GM10248 (cell line): ENCODE results near the gene CSRP3.

Experiments
- CTCF ChIA-PET: fragments of 300-600 bp; sonication (Branson Sonifier 250); formaldehyde crosslinking; extraction: SDS; loops from one replicate; lab custom pipeline; 2021; ENCODE audit warnings: antibody characterized with exemption; lab: Yijun Ruan, JAX
- POLR2A ChIA-PET: fragments of 350-650 bp; sonication (Branson Sonifier 250); formaldehyde crosslinking; extraction: SDS; loops from one replicate; lab custom pipeline; 2020; ENCODE audit warnings: antibody characterized with exemption; lab: Yijun Ruan, JAX
- DNase-seq: peaks from one replicate; pipeline ENCODE4 v3.0.0; 2012; ENCODE audit errors: extremely low spot score
- CTCF ChIP-seq: IDR thresholded peaks from 2 replicates; pipeline ENCODE4 v1.5.1; 2012; ENCODE audit warnings: mild to moderate bottlenecking, low read depth; ENCODE audit errors: extremely low read depth, missing control alignments, control extremely low read depth

Gene CSRP3

DNA sequence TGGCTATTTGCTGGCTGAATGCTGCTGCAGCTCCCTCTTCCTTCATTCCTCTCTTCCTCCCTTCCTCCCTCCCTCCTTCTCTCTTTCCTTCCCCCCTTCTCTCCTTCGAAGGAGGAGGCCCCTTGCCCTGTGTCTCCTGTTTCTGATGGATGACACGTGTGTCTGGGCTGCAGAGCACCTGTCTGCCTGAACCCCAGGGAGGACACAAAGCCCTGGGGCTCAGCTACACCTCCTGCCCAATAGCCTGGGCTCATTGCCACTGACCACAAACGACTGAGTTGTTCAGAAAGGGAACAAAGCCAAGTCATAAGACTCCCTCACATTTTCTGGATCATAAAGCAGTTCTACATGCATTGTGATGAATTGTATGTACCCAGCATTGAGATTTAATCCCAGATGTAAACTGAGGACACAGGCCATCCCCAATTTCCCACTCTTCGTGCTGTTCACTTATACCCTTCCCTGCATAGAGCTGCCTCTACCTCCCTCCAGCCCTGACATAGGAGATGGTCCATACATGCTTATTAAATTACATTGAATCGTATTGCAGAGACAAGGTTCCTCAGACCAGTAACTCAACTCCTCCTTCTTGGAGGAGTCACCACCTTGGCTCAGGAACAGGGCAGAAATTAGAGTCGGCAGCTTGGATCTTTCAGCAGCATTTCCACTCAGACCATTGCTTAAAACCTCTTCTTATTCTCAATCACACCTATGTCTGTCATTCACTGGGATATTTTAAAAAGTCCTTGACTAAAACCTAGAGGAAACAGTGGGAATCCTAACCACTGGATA lies 1.2 kb downstream of the CSRP3 start:
- POLR2A ChIA-PET = no interaction called here
- CTCF ChIA-PET = interaction anchor here (1.2 to 1.6 kb wide), 2 partner anchors 14 to 21 kb away, joined by 3 to 4 read pairs; no protein-coding TSS in a partner anchor
- no peak for TF ChIP-seq CTCF
- DNase-seq = no peak

DNA sequence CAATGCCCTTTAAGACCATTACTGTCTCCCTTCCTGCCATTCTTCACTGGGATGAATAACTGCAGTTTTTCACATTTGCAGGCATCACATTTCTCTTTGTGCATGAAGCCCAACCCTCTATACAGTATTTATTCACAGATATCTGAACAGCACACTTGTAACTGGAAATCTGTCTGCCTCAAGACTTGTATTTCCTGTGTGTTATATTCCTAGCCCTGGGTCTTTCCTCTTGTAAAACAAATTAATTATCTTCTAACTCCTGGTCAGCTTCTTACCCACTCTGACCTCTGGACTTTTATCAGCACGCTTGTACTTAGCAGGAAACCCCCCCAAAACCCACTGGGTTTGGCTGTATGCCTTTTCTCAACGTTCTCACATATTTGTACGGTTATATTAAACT lies 2.0 kb downstream of the CSRP3 start:
- CTCF ChIA-PET = interaction anchor here (1.2 to 1.6 kb wide), 2 partner anchors 13 to 21 kb away, joined by 3 to 4 read pairs; no protein-coding TSS in a partner anchor
- TF ChIP-seq CTCF = no peak
- DNase-seq = no peak
- POLR2A ChIA-PET = no interaction called here

GRCh38 chr11:19199048-19199447 lies 2.7 kb downstream of the CSRP3 start:
- no peak for DNase-seq
- no peak for TF ChIP-seq CTCF
- ChIA-PET CTCF (interaction anchor here (0.7 to 1.3 kb wide), 3 partner anchors 14 to 122 kb away, joined by 3 read pairs; no protein-coding TSS in a partner anchor), POLR2A (no interaction called here)

GRCh38 chr11:19196432-19196831 lies 5.4 kb downstream of the CSRP3 start:
- CTCF ChIA-PET = no interaction called here
- TF ChIP-seq CTCF = no peak
- POLR2A ChIA-PET = no interaction called here
- DNase-seq = no peak

GRCh38 chr11:19194620-19195308 lies 7.0 kb downstream of the CSRP3 start:
- TF ChIP-seq CTCF = no peak
- DNase-seq = no peak
- CTCF ChIA-PET = no interaction called here
- POLR2A ChIA-PET = interaction anchor here (0.6 kb wide), 1 partner anchor 480 kb away, joined by 3 read pairs; no protein-coding TSS in a partner anchor

DNA sequence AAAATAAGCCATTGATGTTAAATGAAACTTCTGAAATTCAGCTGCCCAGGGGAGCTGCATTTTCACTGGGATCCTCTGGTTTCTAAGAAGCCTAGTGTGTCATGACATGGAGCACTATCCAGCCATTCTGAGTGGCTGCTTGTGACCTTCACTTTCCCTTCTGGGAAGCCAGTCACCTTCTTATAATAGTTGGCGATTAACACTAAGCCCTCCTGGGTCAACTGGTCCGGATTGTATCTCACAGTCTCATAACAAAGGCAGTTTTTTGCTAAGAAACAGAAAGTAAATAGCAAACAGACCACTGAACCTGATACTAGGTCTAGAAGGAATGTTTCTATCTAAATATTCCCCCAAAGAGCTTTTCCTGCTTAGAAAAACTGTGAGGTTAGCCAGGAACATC lies 7.9 kb downstream of the CSRP3 start:
- POLR2A ChIA-PET = interaction anchor here (0.6 kb wide), 1 partner anchor 481 kb away, joined by 3 read pairs; no protein-coding TSS in a partner anchor
- DNase-seq = no peak
- no peak for TF ChIP-seq CTCF
- CTCF ChIA-PET = no interaction called here
